HL-60/S4 treated with retinoic acid at 250 ng/mL for 4 days and 3 days (cell line): ENCODE results near the gene RNF11.
"Not testable (repeated sequence)": the region's sequence is repeated elsewhere in the genome, so short reads cannot be mapped to it uniquely, and the experiment has no call there.

Source experiments
- in situ Hi-C: fragments of 300-500 bp; cut with MboI; formaldehyde crosslinking; loops from 2 replicates; pipeline ENCODE4 v1.7.0; 2022; ENCODE audit warnings: low sequenced_read_pairs

Gene RNF11, protein sequence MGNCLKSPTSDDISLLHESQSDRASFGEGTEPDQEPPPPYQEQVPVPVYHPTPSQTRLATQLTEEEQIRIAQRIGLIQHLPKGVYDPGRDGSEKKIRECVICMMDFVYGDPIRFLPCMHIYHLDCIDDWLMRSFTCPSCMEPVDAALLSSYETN

DNA sequence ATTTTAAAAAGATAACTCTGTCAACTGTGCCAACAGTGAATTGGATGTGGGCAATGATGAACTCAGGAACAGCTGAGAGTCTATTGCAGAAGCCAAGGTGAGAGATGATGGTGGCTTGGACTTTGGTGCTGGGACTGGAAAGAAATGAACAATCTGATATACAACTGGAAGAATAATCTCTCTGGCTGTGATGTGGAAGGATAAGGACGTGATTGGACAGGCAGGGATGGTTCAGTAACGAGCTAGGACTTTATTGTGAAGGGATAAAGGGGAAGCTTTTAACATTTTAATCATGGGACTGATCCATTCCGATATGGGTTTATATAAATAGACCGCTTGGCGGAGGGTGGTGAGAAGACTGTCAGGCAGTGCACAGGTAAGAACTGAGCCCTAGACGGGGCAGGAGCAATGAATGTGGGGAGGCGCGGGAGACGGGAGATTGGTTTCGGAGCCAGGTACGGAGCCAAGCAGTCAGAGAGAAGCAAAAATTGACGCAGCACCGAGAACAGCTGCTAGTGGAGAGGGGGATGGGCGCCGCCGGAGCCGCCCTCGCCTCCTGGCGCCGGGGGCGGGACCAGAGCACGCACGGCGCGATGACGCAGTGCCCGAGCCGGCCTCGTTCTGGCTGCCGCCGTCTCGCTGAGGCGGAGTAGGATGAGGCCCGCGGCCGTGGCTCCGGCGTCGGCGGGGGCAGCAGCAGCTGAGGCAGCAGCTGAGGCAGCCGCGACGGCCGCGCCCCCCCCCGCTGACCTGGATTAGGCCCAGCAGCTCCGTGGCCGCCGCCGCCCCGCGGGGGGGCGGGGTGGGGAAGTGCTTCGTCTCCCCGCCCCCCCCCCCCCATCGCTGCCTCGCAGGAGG lies at the start of gene RNF11:
Gene RNF11, plus strand, starts transcription at position 601 of the 858 bp plus-strand sequence. CDS start 484 bp downstream, outside the sequence.
- in situ Hi-C loops, result no loop called here

DNA sequence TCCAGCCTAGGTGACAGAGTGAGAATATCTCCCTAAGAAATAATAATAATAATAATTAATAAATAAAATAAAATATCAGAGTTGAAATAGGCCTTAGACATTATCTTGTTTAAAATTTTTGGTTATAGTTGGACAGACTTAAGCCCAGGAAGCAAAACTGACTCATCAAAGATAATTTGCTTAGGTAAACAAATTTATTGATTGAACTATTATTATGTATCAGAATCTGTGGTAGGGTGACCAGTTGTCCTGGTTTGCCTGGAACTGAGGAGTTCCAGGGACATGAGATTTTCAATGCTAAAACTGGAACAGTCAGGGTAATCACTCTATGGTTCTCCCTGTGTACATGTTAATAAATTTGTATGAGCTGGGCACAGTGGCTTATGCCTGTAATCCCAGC lies 47.8 kb upstream of the RNF11 start:
- in situ Hi-C loops, result loop anchor here (25.0 kb wide), 1 partner anchor 251 kb away; no protein-coding TSS in a partner anchor

GRCh38 chr1:51189421-51190073 lies 46.5 kb upstream of the RNF11 start:
- in situ Hi-C loops, result loop anchor here (25.0 kb wide), 1 partner anchor 252 kb away; no protein-coding TSS in a partner anchor

GRCh38 chr1:51190961-51191360 lies 45.1 kb upstream of the RNF11 start:
- in situ Hi-C loops, result loop anchor here (25.0 kb wide), 1 partner anchor 254 kb away; no protein-coding TSS in a partner anchor

- in situ Hi-C loops, result loop anchor here (25.0 kb wide), 1 partner anchor 255 kb away; no protein-coding TSS in a partner anchor
Measured at GRCh38 chr1:51192213-51192843, 43.7 kb upstream of the RNF11 start.

DNA sequence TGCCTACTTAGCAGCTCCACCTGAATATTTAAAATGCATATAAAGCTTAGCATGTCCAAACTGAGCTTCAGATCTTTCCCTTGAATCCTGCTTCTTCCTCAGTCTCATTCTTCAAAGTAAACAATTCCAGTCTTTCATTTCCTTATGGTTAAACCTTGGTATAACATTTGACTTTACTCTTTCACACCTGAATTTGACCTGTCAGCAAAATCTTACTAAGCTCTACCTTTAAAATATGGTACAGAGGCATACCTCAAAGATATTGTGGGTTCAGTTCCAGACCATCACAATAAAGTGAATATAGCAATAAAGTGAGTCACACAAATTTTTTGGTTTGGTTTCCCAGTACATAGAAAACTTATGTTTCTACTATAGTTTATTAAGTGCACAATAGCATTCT lies 42.5 kb upstream of the RNF11 start:
- in situ Hi-C loops, result loop anchor here (25.0 kb wide), 1 partner anchor 256 kb away; no protein-coding TSS in a partner anchor

GRCh38 chr1:51203121-51203873 lies 32.8 kb upstream of the RNF11 start:
- in situ Hi-C loops, result no loop called here

- in situ Hi-C loops, result no loop called here
Measured at GRCh38 chr1:51203874-51204245, 32.2 kb upstream of the RNF11 start.

DNA sequence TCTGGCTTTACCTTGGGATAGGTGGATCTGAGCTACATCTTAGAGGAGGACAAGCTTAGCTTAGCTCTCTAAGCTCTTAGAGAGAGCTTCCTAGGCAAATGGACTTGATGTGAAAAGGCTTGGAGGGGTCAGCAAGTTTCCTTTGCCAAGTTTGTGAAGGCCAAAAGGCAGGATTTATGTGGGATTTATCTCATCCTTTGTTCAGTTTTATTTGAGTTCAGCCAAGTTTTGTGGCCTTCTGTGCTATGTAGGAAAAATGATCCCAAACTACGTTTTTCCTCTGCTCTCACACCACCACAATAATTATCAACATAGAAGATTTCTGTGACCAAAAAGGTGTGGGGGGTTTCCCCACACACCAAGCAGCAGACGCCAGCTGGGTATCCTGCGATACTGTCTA lies 26.0 kb upstream of the RNF11 start:
- in situ Hi-C loops, result no loop called here

- in situ Hi-C loops, result no loop called here
Measured at GRCh38 chr1:51210676-51211075, 25.4 kb upstream of the RNF11 start.

DNA sequence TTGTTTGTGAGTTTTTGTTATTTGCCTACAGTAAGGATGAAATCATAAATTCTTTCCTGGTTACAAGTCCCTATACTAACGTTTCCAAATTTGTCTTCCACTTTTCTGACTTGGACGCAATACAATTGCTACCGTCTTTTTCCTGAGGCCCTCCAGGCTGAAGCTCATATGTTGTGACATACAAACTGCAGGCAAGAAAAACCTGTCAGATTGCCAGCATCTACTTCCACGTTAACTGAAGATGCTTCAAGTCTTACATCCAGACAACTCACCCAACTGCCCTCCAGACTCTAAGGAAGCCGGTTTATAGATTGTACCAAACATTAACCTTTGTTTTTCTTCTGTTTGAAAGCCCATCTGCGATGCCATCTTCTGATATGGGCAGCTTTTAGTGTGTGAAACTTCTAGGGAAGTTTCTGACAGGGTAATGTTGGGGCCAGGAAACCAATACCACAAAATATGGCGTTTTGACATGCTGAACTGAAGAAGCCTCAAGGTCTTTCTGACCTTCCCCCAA lies 21.4 kb upstream of the RNF11 start:
- in situ Hi-C loops, result no loop called here

GRCh38 chr1:51215169-51215568 lies 20.9 kb upstream of the RNF11 start:
- in situ Hi-C loops, result no loop called here

GRCh38 chr1:51216631-51217030 lies 19.4 kb upstream of the RNF11 start:
- in situ Hi-C loops, result no loop called here

GRCh38 chr1:51217101-51217500 lies 19.0 kb upstream of the RNF11 start:
- in situ Hi-C loops, result no loop called here

DNA sequence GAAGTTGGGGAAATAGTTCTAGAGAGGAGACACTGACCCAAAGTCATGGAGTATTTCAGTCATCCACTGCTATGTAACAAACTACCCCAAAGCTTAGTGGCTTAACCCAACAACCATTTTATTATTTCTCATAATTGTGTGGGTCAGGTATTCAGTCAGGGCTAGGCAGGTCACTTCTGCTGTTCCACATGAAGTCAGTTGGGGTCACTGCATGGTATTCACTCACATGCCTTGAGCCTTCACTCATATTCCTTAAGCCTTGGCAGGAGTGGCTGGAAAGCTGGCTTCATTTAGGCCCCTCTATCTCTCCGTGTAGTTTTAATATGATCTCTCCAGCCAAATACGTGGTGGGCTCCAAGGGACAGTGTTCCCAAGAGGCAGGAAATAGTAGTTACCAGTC lies 17.5 kb upstream of the RNF11 start:
- in situ Hi-C loops, result no loop called here

DNA sequence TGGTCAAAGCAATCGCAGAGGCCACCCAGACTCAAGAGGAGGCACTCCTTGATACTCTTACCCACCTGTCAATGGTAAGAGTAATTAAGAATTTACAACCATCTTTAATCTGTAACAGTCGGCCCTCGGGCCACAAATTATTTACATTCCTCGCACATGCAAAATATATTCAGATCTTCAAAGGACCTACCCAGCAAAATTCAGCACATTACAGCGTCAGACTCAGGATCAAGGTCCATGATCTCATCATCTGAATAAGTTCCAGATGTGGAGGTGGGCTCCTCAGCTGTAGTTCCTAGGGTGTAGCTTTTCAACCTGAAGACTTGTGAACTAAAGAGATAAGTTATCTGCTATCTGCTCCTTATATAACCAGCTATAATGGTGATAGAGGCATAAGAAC lies 17.1 kb upstream of the RNF11 start:
- in situ Hi-C loops, result no loop called here

GRCh38 chr1:51221529-51221928 lies 14.5 kb upstream of the RNF11 start:
- in situ Hi-C loops, result not testable (repeated sequence)

- in situ Hi-C loops, result no loop called here
Measured at GRCh38 chr1:51222136-51222787, 13.8 kb upstream of the RNF11 start.

- in situ Hi-C loops, result no loop called here
Measured at GRCh38 chr1:51222809-51223208, 13.3 kb upstream of the RNF11 start.

GRCh38 chr1:51224255-51224654 lies 11.8 kb upstream of the RNF11 start:
- in situ Hi-C loops, result no loop called here
